NCI-H2171 (cell line): ENCODE measurements around the gene LARP1B.
"Not testable (repeated sequence)": the region's sequence is repeated elsewhere in the genome, so short reads cannot be mapped to it uniquely, and the experiment has no call there.

Experiments
- DNase-seq: peaks from one replicate; lab custom pipeline; 2025; lab: John Stamatoyannopoulos, UW

The LARP1B gene

GRCh38 chr4:128225148-128225547, 164.0 kb downstream of the LARP1B start:
- peak; percentile 49 for DNase-seq

DNA sequence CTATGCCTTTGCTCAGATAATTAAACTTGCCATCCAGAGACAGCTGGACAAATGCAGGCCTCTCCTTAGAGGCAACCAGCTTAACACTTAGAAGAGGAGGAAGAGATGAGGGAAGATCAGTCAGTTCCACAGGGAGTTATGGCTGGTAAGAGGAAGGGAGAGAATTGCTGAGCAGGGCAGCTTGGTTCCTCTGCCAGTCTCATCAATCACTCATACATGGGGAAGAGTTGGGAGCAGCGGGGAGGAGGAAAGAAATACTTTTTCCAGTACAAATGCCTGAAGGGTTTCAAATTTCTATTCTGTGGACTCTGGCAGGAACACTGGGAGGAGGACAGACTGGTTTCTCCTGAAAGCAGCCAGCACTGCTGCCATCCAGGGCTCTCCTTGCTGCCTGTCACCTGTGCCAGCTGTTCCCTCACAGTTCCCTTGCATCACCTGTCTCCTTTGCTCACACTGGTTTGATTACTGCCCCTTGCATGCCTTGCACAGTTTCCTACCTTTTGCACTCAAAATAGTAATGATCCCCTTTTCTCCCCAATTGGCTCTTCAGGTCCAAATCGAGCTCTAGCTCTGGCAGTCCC, 167.0 kb downstream of the LARP1B start:
- DNase-seq, result peak; percentile 54

GRCh38 chr4:128228845-128229795, 168.0 kb downstream of the LARP1B start:
- DNase-seq, result peak; percentile 55

DNA sequence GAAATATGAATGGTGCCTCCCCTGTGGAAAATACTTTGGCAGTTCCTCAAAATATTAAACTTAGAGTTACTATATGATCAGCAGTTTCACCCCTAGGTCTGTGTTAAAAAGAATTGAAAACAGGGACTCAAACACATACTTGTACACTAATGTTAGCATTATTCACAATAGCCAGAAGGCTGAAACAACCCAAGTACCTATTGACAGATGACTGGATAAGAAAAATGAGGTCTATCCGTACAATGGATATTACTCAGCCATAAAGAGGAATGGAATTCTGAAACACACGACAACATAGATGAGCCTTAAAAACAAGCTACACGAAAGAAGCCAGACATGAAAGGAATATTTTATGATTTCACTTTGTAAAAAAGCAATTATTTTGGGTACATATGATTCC, 171.6 kb downstream of the LARP1B start:
- DNase-seq, result no peak

- no peak for DNase-seq
These were observed 173.7 kb downstream of the LARP1B start for GRCh38 chr4:128234836-128235235.

DNA sequence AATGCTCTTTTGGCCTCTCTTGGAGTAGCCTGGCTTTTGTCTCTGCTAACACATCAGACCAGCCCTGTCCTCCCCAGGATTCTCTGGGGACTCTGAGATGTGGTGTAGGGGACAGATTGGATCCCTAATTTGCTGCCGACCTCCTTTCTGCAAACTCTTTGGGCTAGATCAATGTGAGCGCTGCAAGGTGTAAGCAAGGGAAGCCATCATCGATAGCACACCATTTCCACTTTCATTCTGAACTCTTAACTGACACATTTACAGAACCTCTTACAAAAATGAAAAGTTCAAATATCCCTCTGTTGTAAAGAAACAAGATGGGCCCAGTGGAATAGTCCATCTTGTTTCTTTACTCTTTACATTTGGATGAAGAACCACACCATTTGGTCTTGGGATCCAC, 179.9 kb downstream of the LARP1B start:
- no peak for DNase-seq

GRCh38 chr4:128241425-128241913, 180.4 kb downstream of the LARP1B start:
- peak; percentile 0 for DNase-seq

DNA sequence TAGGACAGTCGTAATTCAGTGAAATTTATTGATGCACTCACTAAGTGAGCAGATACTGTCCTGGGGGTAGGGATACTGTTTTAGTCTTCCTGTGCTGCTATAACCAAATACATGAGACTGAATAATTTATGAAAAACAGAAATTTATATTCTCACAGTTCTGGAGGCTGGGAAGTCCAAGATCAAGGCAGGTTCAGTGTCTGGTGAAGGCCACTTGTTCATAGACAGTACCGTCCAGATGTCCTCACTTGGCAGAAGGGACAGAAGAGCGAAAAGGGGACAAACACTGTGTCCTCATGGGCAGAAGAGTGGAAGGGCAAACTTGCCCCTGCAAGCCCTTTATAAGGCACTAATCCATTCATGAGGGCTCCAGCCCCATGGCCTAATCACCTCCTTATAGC, 180.9 kb downstream of the LARP1B start:
- no peak for DNase-seq

DNA sequence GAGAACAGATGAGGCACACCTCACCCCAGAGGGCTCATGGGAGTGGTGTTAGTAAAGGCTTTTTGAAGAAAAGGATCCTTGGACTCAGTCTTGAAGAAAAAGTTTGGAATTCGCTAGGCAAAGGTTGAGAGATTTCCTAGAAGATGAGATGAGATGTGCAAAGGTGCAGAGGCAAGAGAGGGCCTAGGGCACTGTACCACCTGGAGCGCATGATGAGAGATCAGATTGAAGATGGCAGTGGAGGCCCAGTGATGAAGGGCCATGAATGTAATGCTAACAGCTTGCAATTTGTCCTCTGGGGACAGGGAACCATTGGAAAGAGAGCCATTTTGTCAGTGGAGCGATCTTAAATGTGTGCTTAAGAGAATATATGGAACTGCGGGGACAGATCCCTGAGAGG, 181.5 kb downstream of the LARP1B start:
- no peak for DNase-seq

DNA sequence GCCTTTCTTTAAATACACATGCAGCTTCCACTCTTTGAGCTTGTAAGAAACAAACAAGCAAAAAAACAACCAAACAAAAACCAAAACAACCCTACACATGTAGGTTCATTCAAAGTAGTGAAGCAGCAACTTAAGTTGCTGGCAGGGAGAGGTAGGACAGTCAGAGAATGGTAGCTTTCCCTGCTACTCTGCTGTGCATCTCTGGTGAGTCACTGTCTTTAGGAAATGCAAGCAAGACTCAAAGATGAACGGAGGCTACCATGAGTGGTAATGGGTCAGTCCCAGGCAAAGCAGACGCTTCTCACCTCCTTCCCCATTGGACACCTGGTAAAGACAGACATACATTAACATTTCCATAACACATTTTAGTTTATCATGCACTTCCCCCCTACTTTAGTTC, 183.3 kb downstream of the LARP1B start:
- no peak for DNase-seq

DNA sequence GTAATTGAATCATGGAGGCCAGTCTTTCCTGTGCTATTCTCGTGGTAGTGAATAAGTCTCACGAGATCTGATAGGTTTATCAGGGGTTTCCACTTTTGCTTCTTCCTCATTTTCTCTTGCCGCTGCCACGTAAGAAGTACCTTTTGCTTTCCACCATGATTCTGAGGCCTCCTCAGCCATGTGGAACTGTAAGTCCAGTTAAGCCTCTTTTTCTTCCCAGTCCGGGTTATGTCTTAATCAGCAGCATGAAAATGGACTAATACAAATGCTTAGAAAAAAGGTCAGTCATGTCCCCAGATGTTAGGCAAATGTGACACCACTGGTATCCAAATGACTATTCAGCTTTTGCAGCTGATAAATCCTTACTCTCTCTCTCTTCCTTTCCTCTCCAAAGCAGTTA, 184.3 kb downstream of the LARP1B start:
- DNase-seq, result not testable (repeated sequence)

GRCh38 chr4:128247906-128248305, 186.8 kb downstream of the LARP1B start:
- DNase-seq, result no peak

GRCh38 chr4:128249787-128250668, 188.9 kb downstream of the LARP1B start:
- no peak for DNase-seq

GRCh38 chr4:128255906-128256305, 194.8 kb downstream of the LARP1B start:
- no peak for DNase-seq

DNA sequence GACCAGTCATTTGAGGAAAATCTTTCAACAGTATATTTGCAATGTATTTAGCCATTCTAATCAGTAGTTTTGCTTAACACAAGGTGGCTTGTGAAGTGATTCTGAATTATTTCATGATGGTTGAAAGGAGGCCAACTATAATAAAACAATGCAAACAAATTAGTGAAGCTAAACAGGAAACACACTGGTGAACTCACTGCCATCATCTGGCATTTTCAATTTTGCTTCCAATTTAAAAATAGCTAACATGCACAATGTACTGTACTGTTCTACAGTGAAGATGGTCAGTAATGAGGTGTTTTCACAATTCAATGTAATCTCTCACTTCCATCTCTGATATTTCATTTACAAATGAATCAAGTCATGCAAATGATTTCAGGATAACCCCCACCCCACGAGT, 195.4 kb downstream of the LARP1B start:
- DNase-seq, result no peak

GRCh38 chr4:128258166-128258565, 197.1 kb downstream of the LARP1B start:
- not testable (repeated sequence) for DNase-seq

- not testable (repeated sequence) for DNase-seq
These were observed 198.8 kb downstream of the LARP1B start for GRCh38 chr4:128259889-128260288.
